HG02588 (cell line): ENCODE results near the gene ZNF578.
"Not testable (repeated sequence)": the region's sequence is repeated elsewhere in the genome, so short reads cannot be mapped to it uniquely, and the experiment has no call there.

Source experiments
- ATAC-seq: cut with Tn5 transposase; IDR thresholded peaks from one replicate; pipeline ENCODE4 v1.9.1; 2021; ENCODE audit warnings: mild to moderate bottlenecking, moderate library complexity; ENCODE audit not compliant: unreplicated experiment

Gene ZNF578

GRCh38 chr19:52453324-52454094 lies at the start of gene ZNF578:
ZNF578 (plus strand) TSS chr19:52453553; CDS start chr19:52501846, 48,293 bp downstream.
- ATAC-seq, result no peak

- ATAC-seq, result no peak
Measured at GRCh38 chr19:52410276-52410675, 43.1 kb upstream of the ZNF578 start.

GRCh38 chr19:52415711-52416110 lies 37.6 kb upstream of the ZNF578 start:
- ATAC-seq, result no peak

- no peak for ATAC-seq
Measured at GRCh38 chr19:52428937-52429336, 24.4 kb upstream of the ZNF578 start, which contains the start of gene ZNF534. ZNF534 (plus strand) TSS chr19:52429148; CDS start chr19:52431475, 2,327 bp downstream.

- no peak for ATAC-seq
Measured at GRCh38 chr19:52442179-52442578, 11.2 kb upstream of the ZNF578 start.

GRCh38 chr19:52444506-52444905 lies 8.8 kb upstream of the ZNF578 start:
- ATAC-seq, result no peak

GRCh38 chr19:52451241-52451640 lies 2.1 kb upstream of the ZNF578 start:
- no peak for ATAC-seq

GRCh38 chr19:52464798-52465470 lies 11.6 kb downstream of the ZNF578 start:
- no peak for ATAC-seq

GRCh38 chr19:52473655-52474350 lies 20.4 kb downstream of the ZNF578 start:
- ATAC-seq, result no peak

GRCh38 chr19:52474351-52475127 lies 21.2 kb downstream of the ZNF578 start:
- ATAC-seq, result no peak

- ATAC-seq, result not testable (repeated sequence)
Measured at GRCh38 chr19:52484111-52484743, 30.9 kb downstream of the ZNF578 start.

GRCh38 chr19:52485064-52485463 lies 31.7 kb downstream of the ZNF578 start:
- ATAC-seq, result not testable (repeated sequence)

- ATAC-seq, result not testable (repeated sequence)
Measured at GRCh38 chr19:52485561-52486240, 32.3 kb downstream of the ZNF578 start.

- no peak for ATAC-seq
Measured at GRCh38 chr19:52492201-52492993, 39.0 kb downstream of the ZNF578 start.

GRCh38 chr19:52492994-52493470 lies 39.7 kb downstream of the ZNF578 start:
- ATAC-seq, result no peak

- ATAC-seq, result no peak
Measured at GRCh38 chr19:52494518-52494917, 41.2 kb downstream of the ZNF578 start.

GRCh38 chr19:52498571-52498970 lies 45.2 kb downstream of the ZNF578 start:
- no peak for ATAC-seq

GRCh38 chr19:52500474-52500873 lies 47.1 kb downstream of the ZNF578 start:
- not testable (repeated sequence) for ATAC-seq

GRCh38 chr19:52500991-52501390 lies 47.6 kb downstream of the ZNF578 start:
- ATAC-seq, result not testable (repeated sequence)
